Pancreas (tissue), 10 donors: ENCODE measurements around the gene MED4. TPM values are rescaled to one million over a fixed set of nuclear protein-coding genes. Genes with fewer than 3 reads are reported as not detected.
A peak's percentile ranks its signal among the peaks of the same experiment; 100 is the strongest.

Source experiments
- ATAC-seq, 4 donors: fragments of 200-7000 bp; cut with Tn5 transposase; one replicate each; pipeline versions ENCODE4 v1.8.0 to v1.9.1; 2020; ENCODE audit warnings: mild to moderate bottlenecking in 4 of 4, moderate library complexity in 4 of 4
- DNase-seq, 6 donors: peaks; one replicate each; pipeline ENCODE4 v3.0.0-alpha.2; 2020
- FAIRE-seq: peaks from 2 replicates; lab custom pipeline; 2012; peaks lifted over from hg19 to GRCh38; lab: Jason Lieb, UNC
- H3K27ac ChIP-seq, 4 donors: fragments of 200-600 bp; sonication (generic); 1 replicate in 3 of 4; 2 replicates in 1 of 4; pipeline versions ENCODE4 v1.5.0 to v1.8.0; 2020
- H3K27me3 ChIP-seq, 4 donors: fragments of 200-600 bp; one replicate each; pipeline ENCODE4 v1.8.0; 2021
- H3K36me3 ChIP-seq, 3 donors: fragments of 200-600 bp; sonication (generic) in 1 of 3; one replicate each; pipeline versions ENCODE4 v1.5.0 to v1.8.0; 2020 to 2021
- H3K4me1 ChIP-seq, 3 donors: fragments of 200-600 bp; one replicate each; pipeline ENCODE4 v1.8.0; 2021
- H3K4me3 ChIP-seq, 4 donors: fragments of 200-600 bp; sonication (generic) in 2 of 4; one replicate each; pipeline versions ENCODE4 v1.5.0 to v1.8.0; 2020 to 2021
- H3K9me3 ChIP-seq, 4 donors: fragments of 200-600 bp; one replicate each; pipeline ENCODE4 v1.8.0; 2021
- WGBS, 2 donors: extraction: QIAGEN DNeasy Blood & Tissue Kit; methylation state at CpG; one replicate each; pipeline ENCODE4 v1.1.7; 2013; 5-methylcytosine and 5-hydroxymethylcytosine counted together
- intact Hi-C, 3 donors: fragments of 100-400 bp; cut with DNase I; formaldehyde crosslinking; loops; one replicate each; pipeline versions ENCODE4 v1.11.1 to v1.14.2; 2022
- polyA plus RNA-seq, 2 donors: library from polyadenylated mRNA; stranded (reverse); fragments of 200-250 nt; gene quantifications; one replicate each; pipeline ENCODE4 v1.2.3, GENCODE V29; 2013
- total RNA-seq, 6 donors: library from RNA; stranded (reverse); fragmentation: NEBNext Ultra II Directional in 4 of 6; extraction: Animal tissue kit (Norgen Biotek cat#: 25700) in 4 of 6; gene quantifications; one replicate each; pipeline versions ENCODE4 v1.2.1 to v1.2.4, GENCODE V29; 2021 to 2023
- TF ChIP-seq, protein P1 (sequence below), 4 donors: fragments of 200-600 bp; sonication (generic) in 3 of 4; IDR thresholded peaks; one replicate each; pipeline versions ENCODE4 v1.5.0 to v1.8.0; 2021; ENCODE audit warnings: antibody characterized with exemption in 4 of 4
- donor health status: healthy with polysubstance abuse.
- donor health status: DM: no; HTN: no; CAD: no; lungs with moderate emphysema.
- donor health status: DM: no; HTN: no; CAD: no.
- donor health status: control.
- donor health status: control.
- donor health status: Bipolar disorder and iron deficiency.
- donor health status: DM: yes; HTN: yes; CAD: no.
- donor health status: DM: no; HTN: no; CAD: no.
- donor health status: DM: no; HTN: no; CAD: no.
- donor health status: DM: yes; HTN: yes; CAD: no.

Gene MED4
- total and polyA plus RNA-seq, 8 donors, result 12.0 to 34.9 (median 16.4) TPM

GRCh38 chr13:48097793-48098192, 2.9 kb upstream of the MED4 start:
- H3K36me3 ChIP-seq, result no peaks in the 10 kb centered on the region
- ATAC-seq (no peak), FAIRE-seq (no peak), DNase-seq (no peak)
- H3K27me3 ChIP-seq, result no peaks in the 10 kb centered on the region
- 67 to 84% methylated on average over 4 of the region's 4 CpGs for WGBS, 2 donors
- no peaks in the 10 kb centered on the region for H3K9me3 ChIP-seq
- TF ChIP-seq, protein P1, sequence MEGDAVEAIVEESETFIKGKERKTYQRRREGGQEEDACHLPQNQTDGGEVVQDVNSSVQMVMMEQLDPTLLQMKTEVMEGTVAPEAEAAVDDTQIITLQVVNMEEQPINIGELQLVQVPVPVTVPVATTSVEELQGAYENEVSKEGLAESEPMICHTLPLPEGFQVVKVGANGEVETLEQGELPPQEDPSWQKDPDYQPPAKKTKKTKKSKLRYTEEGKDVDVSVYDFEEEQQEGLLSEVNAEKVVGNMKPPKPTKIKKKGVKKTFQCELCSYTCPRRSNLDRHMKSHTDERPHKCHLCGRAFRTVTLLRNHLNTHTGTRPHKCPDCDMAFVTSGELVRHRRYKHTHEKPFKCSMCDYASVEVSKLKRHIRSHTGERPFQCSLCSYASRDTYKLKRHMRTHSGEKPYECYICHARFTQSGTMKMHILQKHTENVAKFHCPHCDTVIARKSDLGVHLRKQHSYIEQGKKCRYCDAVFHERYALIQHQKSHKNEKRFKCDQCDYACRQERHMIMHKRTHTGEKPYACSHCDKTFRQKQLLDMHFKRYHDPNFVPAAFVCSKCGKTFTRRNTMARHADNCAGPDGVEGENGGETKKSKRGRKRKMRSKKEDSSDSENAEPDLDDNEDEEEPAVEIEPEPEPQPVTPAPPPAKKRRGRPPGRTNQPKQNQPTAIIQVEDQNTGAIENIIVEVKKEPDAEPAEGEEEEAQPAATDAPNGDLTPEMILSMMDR (IDR thresholded peaks at IDR 0.05), result no peak
- no peak overlapping the region for H3K4me3 ChIP-seq
- H3K4me1 ChIP-seq, result peaks cover 0 to 10% (median 9%) of the 10 kb centered on the region in 3 donors
- intact Hi-C loops, result no loop called here
- no peak overlapping the region for H3K27ac ChIP-seq

GRCh38 chr13:48096670-48097069, 1.8 kb upstream of the MED4 start:
- H3K9me3 ChIP-seq, result no peaks in the 10 kb centered on the region
- TF ChIP-seq, protein P1 (IDR thresholded peaks at IDR 0.05), result no peak
- no peak for FAIRE-seq
- no peak for DNase-seq
- ATAC-seq, result no peak
- H3K36me3 ChIP-seq, result no peaks in the 10 kb centered on the region
- H3K4me3 ChIP-seq, result no peak overlapping the region
- WGBS, 2 donors, result 18 to 30% methylated on average over 3 of the region's 3 CpGs
- no peaks in the 10 kb centered on the region for H3K27me3 ChIP-seq
- intact Hi-C loops, result no loop called here
- peaks cover 5 to 10% (median 9%) of the 10 kb centered on the region in 3 donors for H3K4me1 ChIP-seq
- no peak overlapping the region for H3K27ac ChIP-seq

DNA sequence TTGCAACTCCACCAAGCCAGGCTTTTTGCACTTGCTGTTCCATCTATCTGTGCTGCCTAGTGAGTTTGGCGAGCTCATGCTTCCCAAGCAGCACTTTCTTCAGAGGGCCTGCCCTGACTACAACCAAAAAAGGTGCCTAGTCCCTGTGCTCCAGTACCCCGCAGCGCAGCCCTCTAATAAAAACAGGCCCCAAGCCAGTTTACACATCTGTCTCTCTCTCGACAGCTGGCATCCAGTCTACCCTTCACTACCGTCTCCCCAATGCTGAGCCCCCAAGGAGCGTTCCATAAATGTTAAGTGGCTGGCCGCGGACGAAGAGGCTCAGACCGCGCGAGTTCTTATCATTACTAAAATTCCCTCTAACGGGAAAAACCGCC, 512 bp downstream of the MED4 start:
- peak; percentile 2 to 15 (median 8) for ATAC-seq
- no peak for FAIRE-seq
- H3K27me3 ChIP-seq, result no peaks in the 10 kb centered on the region
- no peaks in the 10 kb centered on the region for H3K36me3 ChIP-seq
- TF ChIP-seq, protein P1 (IDR thresholded peaks at IDR 0.05), result no peak
- WGBS, 2 donors, result 1% methylated on average over 14 of the region's 14 CpGs
- intact Hi-C loops, result no loop called here
- no peaks in the 10 kb centered on the region for H3K9me3 ChIP-seq
- peak overlapping the region; percentile 48 to 67 (median 56) for H3K27ac ChIP-seq
- DNase-seq, result no peak
- peaks cover 5 to 13% (median 9%) of the 10 kb centered on the region in 3 donors for H3K4me1 ChIP-seq
- peak overlapping the region; percentile 94 to 100 (median 98) for H3K4me3 ChIP-seq

DNA sequence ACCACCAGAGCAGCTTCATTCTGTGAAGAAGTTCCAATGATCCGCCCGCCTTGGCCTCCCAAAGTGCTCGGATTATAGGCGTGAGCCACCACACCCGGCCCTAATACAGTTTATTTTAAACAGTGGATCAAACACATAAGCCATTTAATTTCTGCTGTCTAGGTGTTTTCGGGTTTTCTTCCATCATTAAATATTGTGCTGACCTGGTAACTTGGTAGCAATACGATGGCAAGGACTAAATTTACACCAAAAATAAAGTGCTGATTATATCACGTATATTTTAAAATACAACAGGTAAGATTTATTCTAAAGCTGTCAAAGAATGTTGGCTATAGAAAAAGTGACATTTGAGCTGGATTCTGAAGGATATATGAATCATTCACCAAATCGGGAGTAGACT, 1.3 kb downstream of the MED4 start:
- H3K4me3 ChIP-seq, result peak overlapping the region in 2 of 4 donors; percentile 99 to 100
- no peaks in the 10 kb centered on the region for H3K36me3 ChIP-seq
- H3K27me3 ChIP-seq, result no peaks in the 10 kb centered on the region
- DNase-seq (no peak), FAIRE-seq (no peak), ATAC-seq (no peak)
- H3K4me1 ChIP-seq, result peaks cover 5 to 13% (median 9%) of the 10 kb centered on the region in 3 donors
- TF ChIP-seq, protein P1 (IDR thresholded peaks at IDR 0.05), result no peak
- intact Hi-C loops, result no loop called here
- WGBS, 2 donors, result 68 to 72% methylated on average over 9 of the region's 9 CpGs
- no peaks in the 10 kb centered on the region for H3K9me3 ChIP-seq
- no peak overlapping the region for H3K27ac ChIP-seq

GRCh38 chr13:48086272-48086671, 8.6 kb downstream of the MED4 start:
- H3K27me3 ChIP-seq, result no peaks in the 10 kb centered on the region
- intact Hi-C loops, result no loop called here
- DNase-seq, result no peak
- no peak for FAIRE-seq
- H3K4me3 ChIP-seq, result no peak overlapping the region
- TF ChIP-seq, protein P1 (IDR thresholded peaks at IDR 0.05), result no peak
- H3K9me3 ChIP-seq, result no peaks in the 10 kb centered on the region
- ATAC-seq, result no peak
- H3K36me3 ChIP-seq, result peaks cover 0 to 29% (median 0%) of the 10 kb centered on the region in 3 donors
- 68 to 78% methylated on average over 2 of the region's 2 CpGs for WGBS, 2 donors
- peaks cover 0 to 4% (median 0%) of the 10 kb centered on the region in 3 donors for H3K4me1 ChIP-seq
- no peak overlapping the region for H3K27ac ChIP-seq
